Keratinocyte (primary cell): ENCODE measurements around the gene ABL1.

ENCODE experiments used
- CTCF ChIP-seq, 3 experiments: IDR thresholded peaks in 1 of 3; conservative IDR thresholded peaks in 1 of 3; optimal IDR thresholded peaks in 1 of 3; 2 replicates in 2 of 3; 3 replicates in 1 of 3; pipeline versions ENCODE3 to v1.5.1; 2011; ENCODE audit warnings: low read length in 3 of 3, mild to moderate bottlenecking in 3 of 3, moderate library complexity in 2 of 3, control low read depth in 1 of 3, inconsistent platforms in 1 of 3; ENCODE audit not compliant: insufficient read depth in 2 of 3; ENCODE audit errors: extremely low read depth in 1 of 3
- EZH2 ChIP-seq: IDR thresholded peaks from one replicate; pipeline ENCODE4 v1.6.1; 2012; ENCODE audit warnings: inconsistent platforms, mild to moderate bottlenecking, low read length, moderate library complexity

DNA sequence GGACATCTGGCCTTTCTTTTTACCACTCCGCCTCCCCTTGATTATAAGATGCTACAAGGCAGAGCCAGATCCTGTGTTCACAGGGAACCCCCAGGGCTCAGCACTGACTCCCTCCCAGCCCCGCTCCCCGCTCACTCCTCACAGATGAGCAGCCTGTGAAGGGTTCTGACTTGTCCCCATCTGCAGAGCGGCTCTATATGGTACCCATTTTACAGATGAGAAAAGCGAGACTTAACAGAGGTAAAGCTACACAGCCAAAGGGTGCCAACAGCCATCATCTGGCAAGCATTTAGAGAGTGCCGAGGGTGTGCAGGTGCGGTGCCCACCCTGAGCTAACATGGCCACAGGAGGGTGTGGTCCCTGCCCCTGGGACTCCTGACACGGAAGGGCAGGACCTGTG is 85.2 kb downstream of the ABL1 start:
- no peak for TF ChIP-seq EZH2
- no peak for TF ChIP-seq CTCF (optimal IDR thresholded peaks at IDR 0.05 in 1 of 3, IDR thresholded peaks at IDR 0.05 in 1 of 3, conservative IDR thresholded peaks at IDR 0.05 in 1 of 3; ENCODE audit: extremely low read depth in 1 of 3, insufficient read depth in 2 of 3, low read length in 3 of 3)
